H9 (cell line): Measurements from ENCODE around the gene GALNT10. TPM values are rescaled to one million over a fixed set of nuclear protein-coding genes. Genes with fewer than 3 reads are reported as not detected.

ENCODE experiments used
- DNase-seq: peaks from one replicate; pipeline ENCODE4 v3.0.0-alpha.2; 2017
- H2AFZ ChIP-seq: one replicate; pipeline ENCODE4 v1.6.1; 2013; ENCODE audit warnings: mild to moderate bottlenecking, low read length, control low read depth, moderate library complexity
- H2AK5ac ChIP-seq: 2 replicates; pipeline ENCODE4 v1.6.1; 2013; ENCODE audit warnings: low read length, control low read depth, mixed read lengths; ENCODE audit not compliant: insufficient read length
- H2BK120ac ChIP-seq: one replicate; pipeline ENCODE4 v1.6.1; 2013; ENCODE audit warnings: low read depth, mild to moderate bottlenecking, low read length, control low read depth, inconsistent platforms; ENCODE audit not compliant: poor library complexity, severe bottlenecking
- H2BK12ac ChIP-seq: 2 replicates; pipeline ENCODE4 v1.6.1; 2013; ENCODE audit warnings: low read length, control low read depth, mixed read lengths, low read depth; ENCODE audit not compliant: insufficient read length
- H2BK15ac ChIP-seq: 2 replicates; pipeline ENCODE4 v1.6.1; 2013; ENCODE audit warnings: low read depth, low read length, control low read depth
- H2BK20ac ChIP-seq: one replicate; pipeline ENCODE4 v1.6.1; 2013; ENCODE audit warnings: low read depth, mild to moderate bottlenecking, low read length, control low read depth, inconsistent platforms; ENCODE audit not compliant: poor library complexity, severe bottlenecking
- H2BK5ac ChIP-seq: 2 replicates; pipeline ENCODE4 v1.6.1; 2013; ENCODE audit warnings: low read length, control low read depth, mixed read lengths; ENCODE audit not compliant: insufficient read length
- H3K14ac ChIP-seq: 2 replicates; pipeline ENCODE4 v1.6.1; 2013; ENCODE audit warnings: low read length, control low read depth; ENCODE audit not compliant: insufficient read depth
- H3K18ac ChIP-seq: 2 replicates; pipeline ENCODE4 v1.6.1; 2013; ENCODE audit warnings: low read depth, mild to moderate bottlenecking, mixed read lengths, low read length, control low read depth; ENCODE audit not compliant: insufficient read length
- H3K23ac ChIP-seq: 2 replicates; pipeline ENCODE4 v1.6.1; 2013; ENCODE audit warnings: low read length, control low read depth, mixed read lengths, low read depth; ENCODE audit not compliant: insufficient read length
- H3K23me2 ChIP-seq: 2 replicates; pipeline ENCODE4 v1.6.1; 2013; ENCODE audit warnings: low read depth, mild to moderate bottlenecking, mixed read lengths, low read length, control low read depth; ENCODE audit not compliant: insufficient read length, poor library complexity, severe bottlenecking
- H3K27ac ChIP-seq: 2 replicates; pipeline ENCODE4 v1.5.1; 2013; ENCODE audit warnings: low read length, control low read depth, mixed read lengths, low read depth; ENCODE audit not compliant: insufficient read length
- H3K27me3 ChIP-seq: 2 replicates; pipeline ENCODE4 v1.6.1; 2013; ENCODE audit warnings: low read length, control low read depth, inconsistent platforms; ENCODE audit not compliant: insufficient read depth
- H3K4ac ChIP-seq: 2 replicates; pipeline ENCODE4 v1.6.1; 2013; ENCODE audit warnings: low read depth, mild to moderate bottlenecking, control low read depth, inconsistent platforms, low read length, moderate library complexity
- H3K4me1 ChIP-seq: 2 replicates; pipeline ENCODE4 v1.6.1; 2013; ENCODE audit warnings: low read length, control low read depth, inconsistent platforms; ENCODE audit not compliant: insufficient read depth
- H3K4me2 ChIP-seq: 2 replicates; pipeline ENCODE4 v1.6.1; 2013; ENCODE audit warnings: low read length, control low read depth, mixed read lengths; ENCODE audit not compliant: insufficient read length, insufficient read depth
- H3K56ac ChIP-seq: 2 replicates; pipeline ENCODE4 v1.6.1; 2013; ENCODE audit warnings: low read depth, mild to moderate bottlenecking, mixed read lengths, low read length, control low read depth; ENCODE audit not compliant: insufficient read length
- H3K79me1 ChIP-seq: 2 replicates; pipeline ENCODE4 v1.6.1; 2013; ENCODE audit warnings: low read depth, mild to moderate bottlenecking, moderate library complexity, low read length, control low read depth, inconsistent platforms; ENCODE audit not compliant: insufficient read depth, poor library complexity, severe bottlenecking
- H3K79me2 ChIP-seq: 2 replicates; pipeline ENCODE4 v1.6.1; 2013; ENCODE audit warnings: low read length, control low read depth, inconsistent platforms; ENCODE audit not compliant: insufficient read depth
- H3K9ac ChIP-seq: 2 replicates; pipeline ENCODE4 v1.6.1; 2013; ENCODE audit warnings: low read length, control low read depth, mixed read lengths; ENCODE audit not compliant: insufficient read length; ENCODE audit errors: extremely low read depth
- H3K9me3 ChIP-seq: one replicate; pipeline ENCODE4 v1.6.1; 2013; ENCODE audit warnings: low read depth, low read length, inconsistent platforms; ENCODE audit not compliant: control insufficient read depth
- H3T11ph ChIP-seq: one replicate; pipeline ENCODE4 v1.6.1; 2013; ENCODE audit warnings: mild to moderate bottlenecking, low read length, control low read depth, inconsistent platforms
- H4K20me1 ChIP-seq: one replicate; pipeline ENCODE4 v1.6.1; 2013; ENCODE audit not compliant: control insufficient read depth, insufficient read length, insufficient read depth
- H4K5ac ChIP-seq: 2 replicates; pipeline ENCODE4 v1.6.1; 2013; ENCODE audit warnings: low read depth, mild to moderate bottlenecking, mixed read lengths, low read length, control low read depth; ENCODE audit not compliant: insufficient read length
- H4K8ac ChIP-seq: replicated peaks from 2 replicates; pipeline ENCODE4 v1.6.1; 2013; ENCODE audit warnings: low read length, control low read depth, mixed read lengths, low read depth; ENCODE audit not compliant: insufficient read length
- H4K91ac ChIP-seq: 2 replicates; pipeline ENCODE4 v1.6.1; 2013; ENCODE audit warnings: low read depth, mild to moderate bottlenecking, moderate library complexity, mixed read lengths, low read length, control low read depth; ENCODE audit not compliant: insufficient read length
- H3K27ac Mint-ChIP-seq, 3 experiments: 2 replicates in 2 of 3; 3 replicates in 1 of 3; pipeline ENCODE4 v1.8.0; 2020 to 2021; ENCODE audit warnings: mixed read lengths in 3 of 3, mild to moderate bottlenecking in 1 of 3, moderate library complexity in 1 of 3
- H3K27me3 Mint-ChIP-seq: 2 replicates; pipeline ENCODE4 v1.8.0; 2021; ENCODE audit warnings: low read depth, mild to moderate bottlenecking, moderate library complexity, mixed read lengths
- H3K36me3 Mint-ChIP-seq, 3 experiments: 2 replicates in 2 of 3; 3 replicates in 1 of 3; pipeline ENCODE4 v1.8.0; 2020 to 2021; ENCODE audit warnings: low read depth in 3 of 3, mixed read lengths in 3 of 3; ENCODE audit not compliant: insufficient read depth in 1 of 3
- H3K4me1 Mint-ChIP-seq, 2 experiments: 2 replicates each; pipeline ENCODE4 v1.8.0; 2020; ENCODE audit warnings: mixed read lengths in 2 of 2
- H3K4me3 Mint-ChIP-seq, 2 experiments: 2 replicates in 1 of 2; 3 replicates in 1 of 2; pipeline ENCODE4 v1.8.0; 2020 to 2021; ENCODE audit warnings: mild to moderate bottlenecking in 2 of 2, mixed read lengths in 2 of 2, moderate library complexity in 1 of 2
- H3K9me3 Mint-ChIP-seq, 2 experiments: 2 replicates in 1 of 2; 3 replicates in 1 of 2; pipeline ENCODE4 v1.8.0; 2020; ENCODE audit warnings: mild to moderate bottlenecking in 2 of 2, mixed read lengths in 2 of 2, moderate library complexity in 1 of 2
- CTCF ChIP-seq: fragments of 200-600 bp; sonication (generic); conservative IDR thresholded peaks from 3 replicates; pipeline ENCODE4 v1.8.0; 2021; ENCODE audit warnings: antibody characterized with exemption, mild to moderate bottlenecking
- WGBS: extraction: QIAGEN DNeasy Blood & Tissue Kit; methylation state at CpG from one replicate; pipeline ENCODE4 v1.1.7; 2013; ENCODE audit warnings: missing lambda C conversion rate, low lambda C conversion rate, mixed read lengths; ENCODE audit not compliant: insufficient read length; ENCODE audit errors: extremely low coverage; 5-methylcytosine and 5-hydroxymethylcytosine counted together
- total RNA-seq: library from RNA; stranded (reverse); gene quantifications from 2 replicates; pipeline ENCODE4 v1.2.1, GENCODE V29; 2021

GALNT10 gene
- total RNA-seq, 1 experiment from 2014 or later = 15.4 TPM

- no peak overlapping the region for H3K4me2 ChIP-seq
- no peak overlapping the region for H4K8ac ChIP-seq
- H2BK120ac ChIP-seq = no peak overlapping the region
- H3K9ac ChIP-seq = no peak overlapping the region
- no peak overlapping the region for H3K4ac ChIP-seq
- Mint-ChIP-seq H3K36me3 (peaks cover 0 to 2% (median 0%) of the 10 kb centered on the region in 3 experiments; a peak in 1 of 7 replicates), H3K9me3 (no peaks in the 10 kb centered on the region), H3K27ac (no peak overlapping the region), H3K4me1 (peaks cover 19 to 25% of the 10 kb centered on the region in 2 experiments), H3K4me3 (no peak overlapping the region), H3K27me3 (no peaks in the 10 kb centered on the region)
- H3K79me2 ChIP-seq = no peaks in the 10 kb centered on the region
- WGBS = no CpG with 5 or more reads among the region's 5 CpGs
- H2BK12ac ChIP-seq = no peak overlapping the region
- no peak overlapping the region for H4K5ac ChIP-seq
- no peak overlapping the region for H3K18ac ChIP-seq
- no peaks in the 10 kb centered on the region for H4K20me1 ChIP-seq
- no peak overlapping the region for H3T11ph ChIP-seq
- H2BK15ac ChIP-seq = no peak overlapping the region
- H3K4me1 ChIP-seq = no peaks in the 10 kb centered on the region
- H2BK20ac ChIP-seq = no peak overlapping the region
- H4K91ac ChIP-seq = no peak overlapping the region
- H3K14ac ChIP-seq = no peak overlapping the region
- H3K27me3 ChIP-seq = no peaks in the 10 kb centered on the region
- no peak overlapping the region for H3K56ac ChIP-seq
- H3K79me1 ChIP-seq = no peaks in the 10 kb centered on the region
- no peak overlapping the region for H2AK5ac ChIP-seq
- no peak overlapping the region for H2BK5ac ChIP-seq
- no peak overlapping the region for H3K23ac ChIP-seq
- H2AFZ ChIP-seq = no peak overlapping the region
- H3K27ac ChIP-seq = no peak overlapping the region
- TF ChIP-seq CTCF = no peak
- H3K23me2 ChIP-seq = no peaks in the 10 kb centered on the region
- H3K9me3 ChIP-seq = no peaks in the 10 kb centered on the region
- DNase-seq = no peak
Observed at GRCh38 chr5:154401355-154401754, 210.8 kb downstream of the GALNT10 start.
